Endodermal cell (in vitro differentiated cells): Measurements from ENCODE around the gene OPRD1. TPM values are rescaled to one million over a fixed set of nuclear protein-coding genes. Genes with fewer than 3 reads are reported as not detected.

Source experiments
- DNase-seq: peaks from one replicate; pipeline ENCODE4 v3.0.0-alpha.2; 2017
- H3K27ac ChIP-seq: 2 replicates; pipeline ENCODE4 v1.5.1; 2013; ENCODE audit warnings: mild to moderate bottlenecking, low read depth, low read length, moderate library complexity
- H3K27me3 ChIP-seq: 2 replicates; pipeline ENCODE4 v1.6.1; 2013; ENCODE audit warnings: mild to moderate bottlenecking, low read length, moderate library complexity; ENCODE audit not compliant: insufficient read depth, control insufficient read depth, poor library complexity, severe bottlenecking
- H3K36me3 ChIP-seq: 2 replicates; pipeline ENCODE4 v1.7.0; 2013; ENCODE audit warnings: mild to moderate bottlenecking, low read length, moderate library complexity; ENCODE audit not compliant: control insufficient read depth, insufficient read depth
- H3K4me1 ChIP-seq: one replicate; pipeline ENCODE4 v1.7.0; 2013; ENCODE audit warnings: low read length; ENCODE audit not compliant: control insufficient read depth, insufficient read depth
- H3K4me3 ChIP-seq: 2 replicates; pipeline ENCODE4 v1.5.1; 2013; ENCODE audit warnings: mild to moderate bottlenecking, low read length, moderate library complexity
- H3K9ac ChIP-seq: 2 replicates; pipeline ENCODE4 v1.6.1; 2013; ENCODE audit warnings: mild to moderate bottlenecking, low read length, moderate library complexity; ENCODE audit not compliant: poor library complexity, severe bottlenecking; ENCODE audit errors: extremely low read depth
- H3K9me3 ChIP-seq: 2 replicates; pipeline ENCODE4 v1.6.1; 2013; ENCODE audit warnings: mild to moderate bottlenecking, low read length, moderate library complexity; ENCODE audit not compliant: control insufficient read depth
- H3K27ac Mint-ChIP-seq: 2 replicates; pipeline ENCODE4 v1.8.0; 2020; ENCODE audit warnings: mixed read lengths
- H3K27me3 Mint-ChIP-seq: 2 replicates; pipeline ENCODE4 v1.8.0; 2021; ENCODE audit warnings: mild to moderate bottlenecking, mixed read lengths; ENCODE audit not compliant: insufficient read depth
- H3K36me3 Mint-ChIP-seq: 2 replicates; pipeline ENCODE4 v1.8.0; 2020; ENCODE audit warnings: low read depth, mixed read lengths
- H3K4me1 Mint-ChIP-seq: 2 replicates; pipeline ENCODE4 v1.8.0; 2020; ENCODE audit warnings: mixed read lengths
- H3K4me3 Mint-ChIP-seq: 2 replicates; pipeline ENCODE4 v1.8.0; 2020; ENCODE audit warnings: mild to moderate bottlenecking, moderate library complexity, mixed read lengths
- H3K9me3 Mint-ChIP-seq: 2 replicates; pipeline ENCODE4 v1.8.0; 2020; ENCODE audit warnings: mild to moderate bottlenecking, mixed read lengths
- CTCF ChIP-seq: fragments of 200-600 bp; sonication (generic); conservative IDR thresholded peaks from 2 replicates; pipeline ENCODE4 v1.5.0; 2021; ENCODE audit warnings: antibody characterized with exemption, mild to moderate bottlenecking
- WGBS, 2 experiments: methylation state at CpG; one replicate each; pipeline versions ENCODE4 v1.1.5 to v1.1.7; 2013; ENCODE audit warnings: missing lambda C conversion rate in 2 of 2, mixed read lengths in 1 of 2; ENCODE audit not compliant: insufficient coverage in 1 of 2, insufficient read length in 1 of 2; 5-methylcytosine and 5-hydroxymethylcytosine counted together
- total RNA-seq, 2 donors: library from RNA; stranded (reverse); fragmentation: NEBNext Ultra II Directional in 1 of 2; extraction: Animal tissue kit (Norgen Biotek cat#: 25700) in 1 of 2; gene quantifications; 2 replicates in 1 of 2; 3 replicates in 1 of 2; pipeline ENCODE4 v1.2.1, GENCODE V29; 2021

Gene OPRD1
- total RNA-seq, 2 donors from 2014 or later = 0.55 to 0.75 TPM

GRCh38 chr1:28830814-28831213 lies 18.8 kb downstream of the OPRD1 start:
- no peak overlapping the region for H3K9ac ChIP-seq
- no peak overlapping the region for H3K27ac Mint-ChIP-seq
- H3K4me3 Mint-ChIP-seq = no peak overlapping the region
- DNase-seq = no peak
- no peaks in the 10 kb centered on the region for H3K36me3 Mint-ChIP-seq
- H3K36me3 ChIP-seq = no peaks in the 10 kb centered on the region
- no peaks in the 10 kb centered on the region for H3K9me3 Mint-ChIP-seq
- 87 to 92% methylated on average over 2 of the region's 2 CpGs for WGBS, 2 experiments
- no peaks in the 10 kb centered on the region for H3K4me1 ChIP-seq
- H3K9me3 ChIP-seq = no peaks in the 10 kb centered on the region
- H3K4me3 ChIP-seq = no peak overlapping the region
- H3K4me1 Mint-ChIP-seq = no peaks in the 10 kb centered on the region
- no peak for TF ChIP-seq CTCF
- H3K27me3 ChIP-seq = no peaks in the 10 kb centered on the region
- no peaks in the 10 kb centered on the region for H3K27me3 Mint-ChIP-seq
- no peak overlapping the region for H3K27ac ChIP-seq

- 91 to 92% methylated on average over 3 to 4 of the region's 4 CpGs for WGBS, 2 experiments
Measured at GRCh38 chr1:28832966-28833365, 21.0 kb downstream of the OPRD1 start.

GRCh38 chr1:28833381-28833780 lies 21.4 kb downstream of the OPRD1 start:
- no peak overlapping the region for H3K27ac ChIP-seq
- H3K27ac Mint-ChIP-seq = no peak overlapping the region
- no peaks in the 10 kb centered on the region for H3K4me1 ChIP-seq
- no peaks in the 10 kb centered on the region for H3K9me3 ChIP-seq
- H3K9ac ChIP-seq = no peak overlapping the region
- no peaks in the 10 kb centered on the region for H3K36me3 Mint-ChIP-seq
- no peaks in the 10 kb centered on the region for H3K36me3 ChIP-seq
- H3K27me3 Mint-ChIP-seq = no peaks in the 10 kb centered on the region
- no peak for DNase-seq
- H3K9me3 Mint-ChIP-seq = peaks cover 1% of the 10 kb centered on the region
- 93 to 98% methylated on average over 7 of the region's 7 CpGs for WGBS, 2 experiments
- H3K4me3 Mint-ChIP-seq = no peak overlapping the region
- no peaks in the 10 kb centered on the region for H3K4me1 Mint-ChIP-seq
- no peak for TF ChIP-seq CTCF
- no peak overlapping the region for H3K4me3 ChIP-seq
- H3K27me3 ChIP-seq = no peaks in the 10 kb centered on the region

More at GRCh38 chr1:28832966-28833365, 21.0 kb downstream of the OPRD1 start:
- no peaks in the 10 kb centered on the region for H3K27me3 ChIP-seq
- no peaks in the 10 kb centered on the region for H3K36me3 ChIP-seq
- H3K4me3 ChIP-seq = no peak overlapping the region
- no peak overlapping the region for H3K9ac ChIP-seq
- DNase-seq = no peak
- no peaks in the 10 kb centered on the region for H3K4me1 Mint-ChIP-seq
- H3K27ac ChIP-seq = no peak overlapping the region
- no peaks in the 10 kb centered on the region for H3K9me3 ChIP-seq
- no peaks in the 10 kb centered on the region for H3K27me3 Mint-ChIP-seq
- H3K36me3 Mint-ChIP-seq = no peaks in the 10 kb centered on the region
- peaks cover 1% of the 10 kb centered on the region for H3K9me3 Mint-ChIP-seq
- no peak overlapping the region for H3K27ac Mint-ChIP-seq
- no peak overlapping the region for H3K4me3 Mint-ChIP-seq
- TF ChIP-seq CTCF = no peak
- H3K4me1 ChIP-seq = no peaks in the 10 kb centered on the region
